CD14-positive monocyte (primary cell): ENCODE results near the gene CCDC82. TPM values are rescaled to one million over a fixed set of nuclear protein-coding genes. Genes with fewer than 3 reads are reported as not detected.

Experiments
- DNase-seq, 3 donors: peaks; one replicate each; pipeline ENCODE4 v3.0.0-alpha.2; 2011 to 2022
- H2AFZ ChIP-seq: 2 replicates; pipeline ENCODE4 v1.6.0; 2012; ENCODE audit warnings: mild to moderate bottlenecking, low read depth, low read length, inconsistent platforms; ENCODE audit not compliant: insufficient read depth, poor library complexity, severe bottlenecking
- H3K27ac ChIP-seq, 2 donors: 1 replicate in 1 of 2; 2 replicates in 1 of 2; pipeline ENCODE4 v1.5.1; 2012 to 2013; ENCODE audit warnings: low read length in 2 of 2, control low read depth in 1 of 2, inconsistent platforms in 1 of 2, low read depth in 1 of 2, mild to moderate bottlenecking in 1 of 2
- H3K27me3 ChIP-seq, 2 donors: one replicate each; pipeline versions ENCODE4 v1.6.0 to v1.6.1; 2011 to 2013; ENCODE audit warnings: low read length in 2 of 2; ENCODE audit not compliant: control insufficient read depth in 2 of 2, insufficient read depth in 2 of 2
- H3K36me3 ChIP-seq, 2 donors: replicated peaks in 1 of 2; 1 replicate in 1 of 2; 2 replicates in 1 of 2; pipeline versions ENCODE4 v1.5.1 to v1.6.1; 2012 to 2013; ENCODE audit warnings: low read length in 2 of 2, control low read depth in 1 of 2, inconsistent platforms in 1 of 2, mild to moderate bottlenecking in 1 of 2; ENCODE audit not compliant: insufficient read depth in 2 of 2, control insufficient read depth in 1 of 2
- H3K4me1 ChIP-seq, 2 donors: 1 replicate in 1 of 2; 2 replicates in 1 of 2; pipeline versions ENCODE4 v1.5.1 to v1.6.1; 2012 to 2013; ENCODE audit warnings: low read length in 2 of 2, control low read depth in 1 of 2, inconsistent platforms in 1 of 2, mild to moderate bottlenecking in 1 of 2, moderate library complexity in 1 of 2; ENCODE audit not compliant: insufficient read depth in 2 of 2, control insufficient read depth in 1 of 2
- H3K4me2 ChIP-seq: replicated peaks from 2 replicates; pipeline ENCODE3; 2012; ENCODE audit warnings: low read length, moderate library complexity, mild to moderate bottlenecking; ENCODE audit not compliant: poor library complexity, severe bottlenecking; ENCODE audit errors: extremely low read depth
- H3K4me3 ChIP-seq, 3 experiments: fragments of 200-600 bp in 1 of 3; sonication (generic) in 1 of 3; replicated peaks in 1 of 3; 1 replicate in 2 of 3; 2 replicates in 1 of 3; pipeline ENCODE4 v1.5.1; 2011 to 2013; ENCODE audit warnings: low read length in 3 of 3, mild to moderate bottlenecking in 3 of 3, control low read depth in 2 of 3, low read depth in 2 of 3, inconsistent platforms in 1 of 3, moderate library complexity in 1 of 3
- H3K79me2 ChIP-seq: 2 replicates; pipeline ENCODE4 v1.6.0; 2012; ENCODE audit warnings: mild to moderate bottlenecking, control low read depth, inconsistent platforms, low read length, moderate library complexity; ENCODE audit not compliant: insufficient read depth
- H3K9ac ChIP-seq: 2 replicates; pipeline ENCODE4 v1.6.0; 2017; ENCODE audit warnings: low read length, mild to moderate bottlenecking; ENCODE audit not compliant: insufficient read depth, poor library complexity, severe bottlenecking
- H3K9me3 ChIP-seq, 2 donors: replicated peaks in 1 of 2; 1 replicate in 1 of 2; 2 replicates in 1 of 2; pipeline versions ENCODE4 v1.5.1 to v1.6.1; 2012 to 2013; ENCODE audit warnings: low read length in 2 of 2, control low read depth in 1 of 2; ENCODE audit not compliant: control insufficient read depth in 1 of 2, insufficient read depth in 1 of 2
- H4K20me1 ChIP-seq: 2 replicates; pipeline ENCODE4 v1.6.0; 2012; ENCODE audit warnings: mild to moderate bottlenecking, low read length, control low read depth, moderate library complexity; ENCODE audit not compliant: insufficient read depth
- H3K27ac Mint-ChIP-seq, 7 donors: one replicate each; pipeline ENCODE4 v1.8.0; 2020; ENCODE audit warnings: mild to moderate bottlenecking in 7 of 7, mixed read lengths in 7 of 7, moderate library complexity in 6 of 7, inconsistent platforms in 2 of 7
- H3K27me3 Mint-ChIP-seq, 3 donors: one replicate each; pipeline ENCODE4 v1.8.0; 2021 to 2022; ENCODE audit warnings: low read depth in 3 of 3, mild to moderate bottlenecking in 3 of 3, mixed read lengths in 3 of 3, moderate library complexity in 3 of 3, inconsistent platforms in 1 of 3
- H3K36me3 Mint-ChIP-seq, 2 donors: one replicate each; pipeline ENCODE4 v1.8.0; 2020; ENCODE audit warnings: mixed read lengths in 2 of 2, inconsistent platforms in 1 of 2, mild to moderate bottlenecking in 1 of 2
- H3K4me1 Mint-ChIP-seq: one replicate; pipeline ENCODE4 v1.8.0; 2020; ENCODE audit warnings: mild to moderate bottlenecking, mixed read lengths
- H3K4me3 Mint-ChIP-seq, 2 donors: one replicate each; pipeline ENCODE4 v1.8.0; 2020; ENCODE audit warnings: mild to moderate bottlenecking in 2 of 2, mixed read lengths in 2 of 2, moderate library complexity in 1 of 2
- H3K9me3 Mint-ChIP-seq, 7 donors: one replicate each; pipeline ENCODE4 v1.8.0; 2020 to 2022; ENCODE audit warnings: mixed read lengths in 7 of 7, mild to moderate bottlenecking in 6 of 7, moderate library complexity in 6 of 7, inconsistent platforms in 2 of 7
- CTCF ChIP-seq: fragments of 200-600 bp; IDR thresholded peaks from one replicate; pipeline ENCODE4 v1.8.0; 2022; ENCODE audit warnings: antibody characterized with exemption, mild to moderate bottlenecking
- WGBS: methylation state at CpG from one replicate; pipeline ENCODE4 v1.1.5; 2013; ENCODE audit warnings: missing lambda C conversion rate; ENCODE audit not compliant: insufficient coverage; 5-methylcytosine and 5-hydroxymethylcytosine counted together
- intact Hi-C, 2 donors: fragments of 100-400 bp; cut with micrococcal nuclease; formaldehyde crosslinking; loops; one replicate each; pipeline versions ENCODE4 v1.15.0 to v1.15.1; 2023
- polyA plus RNA-seq, 3 donors: library from polyadenylated mRNA; depleted of rRNA in 1 of 3; unstranded in 2 of 3; stranded (reverse) in 1 of 3; fragments of 300-500 nt in 2 of 3; fragments of >200 nt in 1 of 3; fragmentation: Illumina TruSeq in 2 of 3; gene quantifications; 1 replicate in 2 of 3; 2 replicates in 1 of 3; pipeline ENCODE4 v1.2.3, GENCODE V29; 2012 to 2021

Gene CCDC82
- polyA plus RNA-seq, 3 donors: 10.7 to 18.2 (median 12.2) TPM

GRCh38 chr11:96329855-96330510 is 59.7 kb downstream of the CCDC82 start:
- H4K20me1 ChIP-seq: peaks cover 27% of the 10 kb centered on the region
- Mint-ChIP-seq H3K27me3 (peaks cover 0 to 3% (median 0%) of the 10 kb centered on the region in 3 donors), H3K27ac (no peak overlapping the region), H3K36me3 (peaks cover 9 to 18% of the 10 kb centered on the region in 2 donors), H3K9me3 (no peaks in the 10 kb centered on the region), H3K4me1 (peaks cover 51% of the 10 kb centered on the region), H3K4me3 (no peak overlapping the region)
- H3K36me3 ChIP-seq: no peaks in the 10 kb centered on the region
- intact Hi-C loops: loop anchor here in 1 of 2 donors (10.0 kb wide), 1 partner anchor 65 kb away; no protein-coding TSS in a partner anchor
- H2AFZ ChIP-seq: no peak overlapping the region
- H3K9ac ChIP-seq: no peak overlapping the region
- DNase-seq: no peak
- H3K4me1 ChIP-seq: peaks cover 30 to 36% of the 10 kb centered on the region in 2 donors
- TF ChIP-seq CTCF: no peak
- 100% methylated on average over 1 of the region's 3 CpGs for WGBS
- no peak overlapping the region for H3K4me3 ChIP-seq
- H3K79me2 ChIP-seq: peaks cover 4% of the 10 kb centered on the region
- H3K9me3 ChIP-seq: no peaks in the 10 kb centered on the region
- H3K27me3 ChIP-seq: no peaks in the 10 kb centered on the region
- H3K4me2 ChIP-seq: no peak overlapping the region
- no peak overlapping the region for H3K27ac ChIP-seq

GRCh38 chr11:96329419-96329818 is 60.3 kb downstream of the CCDC82 start:
- peaks cover 4% of the 10 kb centered on the region for H3K79me2 ChIP-seq
- H3K36me3 Mint-ChIP-seq: peaks cover 5 to 14% of the 10 kb centered on the region in 2 donors
- H3K4me1 ChIP-seq: peaks cover 30 to 33% of the 10 kb centered on the region in 2 donors
- no peaks in the 10 kb centered on the region for H3K27me3 ChIP-seq
- H3K9me3 Mint-ChIP-seq: no peaks in the 10 kb centered on the region
- H3K9ac ChIP-seq: no peak overlapping the region
- H4K20me1 ChIP-seq: peaks cover 32% of the 10 kb centered on the region
- no CpG with 5 or more reads among the region's 1 CpG for WGBS
- no peaks in the 10 kb centered on the region for H3K9me3 ChIP-seq
- no peak overlapping the region for H3K27ac ChIP-seq
- DNase-seq: no peak
- intact Hi-C loops: no loop called here
- no peaks in the 10 kb centered on the region for H3K36me3 ChIP-seq
- no peak for TF ChIP-seq CTCF
- H3K4me2 ChIP-seq: no peak overlapping the region
- no peak overlapping the region for H3K4me3 ChIP-seq
- H3K4me1 Mint-ChIP-seq: peaks cover 47% of the 10 kb centered on the region
- H3K27ac Mint-ChIP-seq: no peak overlapping the region
- no peak overlapping the region for H2AFZ ChIP-seq
- no peak overlapping the region for H3K4me3 Mint-ChIP-seq
- peaks cover 0 to 4% (median 0%) of the 10 kb centered on the region in 3 donors for H3K27me3 Mint-ChIP-seq
